ENCODE data around the gene GAL3ST2. TPM values are rescaled to one million over a fixed set of nuclear protein-coding genes. Genes with fewer than 3 reads are reported as not detected.
"Not testable (repeated sequence)": the region's sequence is repeated elsewhere in the genome, so short reads cannot be mapped to it uniquely, and the experiment has no call there.

The GAL3ST2 gene
- total RNA-seq, 2 experiments from 2014 or later, result 0.20 TPM; not detected in 1

GRCh38 chr2:241752253-241752652, 24.4 kb upstream of the GAL3ST2 start:
- H3K4me3 Mint-ChIP-seq, result no peak overlapping the region
- ATAC-seq (no peak), DNase-seq (no peak)
- H3K36me3 Mint-ChIP-seq, result peaks cover 11% of the 10 kb centered on the region
- no peak overlapping the region for H3K27ac Mint-ChIP-seq
- H3K27me3 Mint-ChIP-seq, result no peaks in the 10 kb centered on the region
- H3K4me1 Mint-ChIP-seq, result peaks cover under 1% of the 10 kb centered on the region
- no peaks in the 10 kb centered on the region for H3K9me3 Mint-ChIP-seq (ENCODE audit: low read depth)
- CTCF ChIA-PET, result no interaction called here

- DNase-seq (no peak), ATAC-seq (no peak)
- peaks cover 12% of the 10 kb centered on the region for H3K36me3 Mint-ChIP-seq
- H3K27me3 Mint-ChIP-seq, result no peaks in the 10 kb centered on the region
- H3K4me3 Mint-ChIP-seq, result no peak overlapping the region
- H3K27ac Mint-ChIP-seq, result no peak overlapping the region
- H3K4me1 Mint-ChIP-seq, result no peaks in the 10 kb centered on the region
- no peaks in the 10 kb centered on the region for H3K9me3 Mint-ChIP-seq (ENCODE audit: low read depth)
- CTCF ChIA-PET, result no interaction called here
These were observed 23.8 kb upstream of the GAL3ST2 start for GRCh38 chr2:241752689-241753276.

GRCh38 chr2:241753493-241753892, 23.1 kb upstream of the GAL3ST2 start:
- H3K27ac Mint-ChIP-seq, result no peak overlapping the region
- no peak for DNase-seq
- no peak for ATAC-seq
- H3K4me1 Mint-ChIP-seq, result no peaks in the 10 kb centered on the region
- H3K36me3 Mint-ChIP-seq, result peaks cover 12% of the 10 kb centered on the region
- no peaks in the 10 kb centered on the region for H3K27me3 Mint-ChIP-seq
- no peak overlapping the region for H3K4me3 Mint-ChIP-seq
- no peaks in the 10 kb centered on the region for H3K9me3 Mint-ChIP-seq (ENCODE audit: low read depth)
- CTCF ChIA-PET, result no interaction called here

DNA sequence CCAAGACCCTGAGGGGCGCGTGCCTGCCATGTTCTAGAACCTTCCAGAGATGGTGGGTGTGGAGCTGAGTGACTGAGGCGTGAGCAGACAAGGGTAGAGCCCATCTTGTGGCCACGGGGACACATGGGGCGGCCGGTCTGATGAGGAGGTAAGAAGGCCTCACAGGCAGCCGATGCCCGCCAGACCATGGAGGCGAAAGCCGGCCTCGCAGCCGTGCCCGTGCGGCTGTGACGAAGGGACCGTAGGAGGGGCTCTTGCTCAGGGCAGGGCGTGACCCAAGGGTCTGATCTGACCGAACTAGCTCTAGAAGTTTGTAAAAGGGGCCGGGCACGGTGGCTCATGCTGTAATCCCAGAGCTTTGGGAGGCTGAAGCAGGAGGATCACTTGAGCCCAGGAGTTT, 22.6 kb upstream of the GAL3ST2 start:
- CTCF ChIA-PET, result no interaction called here
- ATAC-seq, result no peak
- no peaks in the 10 kb centered on the region for H3K27me3 Mint-ChIP-seq
- peaks cover 12% of the 10 kb centered on the region for H3K36me3 Mint-ChIP-seq
- no peaks in the 10 kb centered on the region for H3K4me1 Mint-ChIP-seq
- no peak overlapping the region for H3K27ac Mint-ChIP-seq
- H3K4me3 Mint-ChIP-seq, result no peak overlapping the region
- no peak for DNase-seq
- no peaks in the 10 kb centered on the region for H3K9me3 Mint-ChIP-seq (ENCODE audit: low read depth)

GRCh38 chr2:241755166-241755565, 21.5 kb upstream of the GAL3ST2 start:
- Mint-ChIP-seq H3K36me3 (peaks cover 16% of the 10 kb centered on the region), H3K27ac (no peak overlapping the region), H3K9me3 (ENCODE audit: low read depth) (no peaks in the 10 kb centered on the region), H3K4me1 (no peaks in the 10 kb centered on the region), H3K4me3 (no peak overlapping the region), H3K27me3 (no peaks in the 10 kb centered on the region)
- DNase-seq, result no peak
- CTCF ChIA-PET, result no interaction called here
- ATAC-seq, result no peak

- CTCF ChIA-PET, result no interaction called here
- Mint-ChIP-seq H3K4me1 (peaks cover 1% of the 10 kb centered on the region), H3K27me3 (no peaks in the 10 kb centered on the region), H3K4me3 (no peak overlapping the region), H3K27ac (no peak overlapping the region), H3K9me3 (ENCODE audit: low read depth) (peaks cover 2% of the 10 kb centered on the region), H3K36me3 (peaks cover 19% of the 10 kb centered on the region)
- ATAC-seq (no peak), DNase-seq (no peak)
These were observed 20.8 kb upstream of the GAL3ST2 start for GRCh38 chr2:241755777-241756176.

- Mint-ChIP-seq H3K4me1 (peaks cover 30% of the 10 kb centered on the region), H3K27ac (no peak overlapping the region), H3K9me3 (ENCODE audit: low read depth) (peaks cover 3% of the 10 kb centered on the region), H3K36me3 (peaks cover 23% of the 10 kb centered on the region), H3K27me3 (peaks cover 3% of the 10 kb centered on the region), H3K4me3 (no peak overlapping the region)
- CTCF ChIA-PET, result interaction anchor here (0.9 kb wide), 1 partner anchor 46 kb away, joined by 3 read pairs; no protein-coding TSS in a partner anchor
- ATAC-seq (no peak), DNase-seq (no peak)
These were observed 17.4 kb upstream of the GAL3ST2 start for GRCh38 chr2:241759067-241759807.

DNA sequence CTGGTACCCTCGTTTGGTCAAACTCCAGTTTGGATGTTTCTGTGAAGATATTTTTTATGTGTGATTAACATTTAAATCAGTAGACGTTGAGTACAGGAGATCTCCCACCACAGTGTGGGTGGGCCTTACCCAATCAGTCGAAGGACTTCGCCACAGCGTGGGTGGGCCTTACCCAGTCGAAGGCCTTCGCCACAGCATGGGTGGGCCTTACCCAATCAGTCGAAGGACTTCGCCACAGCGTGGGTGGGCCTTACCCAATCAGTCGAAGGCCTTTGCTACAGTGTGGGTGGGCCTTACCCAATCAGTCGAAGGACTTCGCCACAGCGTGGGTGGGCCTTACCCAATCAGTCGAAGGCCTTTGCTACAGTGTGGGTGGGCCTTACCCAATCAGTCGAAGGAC, 16.7 kb upstream of the GAL3ST2 start:
- H3K4me3 Mint-ChIP-seq; ATAC-seq; DNase-seq; H3K27ac Mint-ChIP-seq; H3K9me3 Mint-ChIP-seq (ENCODE audit: low read depth); CTCF ChIA-PET; H3K27me3 Mint-ChIP-seq: not testable (repeated sequence)
- Mint-ChIP-seq H3K36me3 (peaks cover 23% of the 10 kb centered on the region), H3K4me1 (peaks cover 35% of the 10 kb centered on the region)

- DNase-seq (no peak), ATAC-seq (no peak)
- Mint-ChIP-seq H3K27ac (peak overlapping the region; percentile 40), H3K9me3 (ENCODE audit: low read depth) (peaks cover 3% of the 10 kb centered on the region), H3K4me1 (peaks cover 35% of the 10 kb centered on the region), H3K36me3 (peaks cover 23% of the 10 kb centered on the region), H3K4me3 (no peak overlapping the region), H3K27me3 (peaks cover 3% of the 10 kb centered on the region)
- CTCF ChIA-PET, result interaction anchor here (1.8 kb wide), 1 partner anchor 118 kb away, joined by 4 read pairs; no protein-coding TSS in a partner anchor
These were observed 16.3 kb upstream of the GAL3ST2 start for GRCh38 chr2:241760301-241760771.

DNA sequence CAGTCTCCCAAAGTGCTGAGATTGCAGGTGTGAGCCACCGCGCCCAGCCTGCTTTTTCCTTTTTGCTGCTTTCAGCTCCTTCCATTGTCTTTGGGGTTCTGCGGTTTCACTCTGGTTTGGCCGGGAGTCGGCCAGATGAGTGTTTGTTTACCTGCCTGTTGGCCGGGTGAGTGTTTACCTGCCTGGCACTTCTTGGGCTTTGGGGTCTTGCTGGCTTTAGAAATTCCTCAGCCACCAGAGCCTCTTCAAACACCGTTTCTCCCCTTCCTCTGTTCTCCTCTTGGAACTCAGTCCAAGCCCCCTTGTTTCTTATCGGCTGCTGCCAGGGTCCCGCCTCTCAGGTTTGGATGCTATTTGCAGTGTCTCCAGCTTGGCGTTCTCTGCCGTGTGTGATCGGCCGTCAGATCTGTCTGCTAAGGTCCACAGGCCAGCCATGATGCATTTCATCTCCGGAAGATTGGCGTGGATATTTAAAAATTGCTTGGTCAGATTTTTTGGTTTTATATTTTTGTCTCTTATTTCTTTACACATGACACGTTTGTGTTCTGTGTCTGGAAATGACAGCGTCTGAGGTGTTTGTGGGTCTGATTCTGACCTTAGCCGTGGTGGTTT, 14.2 kb upstream of the GAL3ST2 start:
- H3K27ac Mint-ChIP-seq, result peak overlapping the region; percentile 84
- H3K27me3 Mint-ChIP-seq, result peaks cover 3% of the 10 kb centered on the region
- CTCF ChIA-PET, result interaction anchor here (0.9 to 2.7 kb wide), 11 partner anchors 10 to 116 kb away, joined by 3 to 14 read pairs (median 4); partner anchors contain the start of genes D2HGDH and ING5
- peaks cover 35% of the 10 kb centered on the region for H3K4me1 Mint-ChIP-seq
- ATAC-seq (peak; percentile 34), DNase-seq (peak; percentile 88)
- peak overlapping the region; percentile 62 for H3K4me3 Mint-ChIP-seq
- H3K9me3 Mint-ChIP-seq (ENCODE audit: low read depth), result peaks cover 3% of the 10 kb centered on the region
- H3K36me3 Mint-ChIP-seq, result peaks cover 18% of the 10 kb centered on the region

- ATAC-seq, result peak; percentile 83
- CTCF ChIA-PET, result interaction anchor here (0.6 to 2.7 kb wide), 13 partner anchors 10 to 116 kb away, joined by 3 to 14 read pairs (median 4); partner anchors contain the start of genes D2HGDH and ING5
- peaks cover 35% of the 10 kb centered on the region for H3K4me1 Mint-ChIP-seq
These were observed 13.7 kb upstream of the GAL3ST2 start for GRCh38 chr2:241762933-241763369.

GRCh38 chr2:241763551-241764274, 12.9 kb upstream of the GAL3ST2 start:
- peak; percentile 37 for ATAC-seq

More at GRCh38 chr2:241762933-241763369, 13.7 kb upstream of the GAL3ST2 start:
- H3K9me3 Mint-ChIP-seq (ENCODE audit: low read depth), result peaks cover 3% of the 10 kb centered on the region
- peak; percentile 95 for DNase-seq
- peak overlapping the region; percentile 62 for H3K4me3 Mint-ChIP-seq
- peaks cover 3% of the 10 kb centered on the region for H3K27me3 Mint-ChIP-seq
- H3K36me3 Mint-ChIP-seq, result peaks cover 18% of the 10 kb centered on the region
- H3K27ac Mint-ChIP-seq, result peak overlapping the region; percentile 84

More at GRCh38 chr2:241763551-241764274, 12.9 kb upstream of the GAL3ST2 start:
- Mint-ChIP-seq H3K27me3 (peaks cover 3% of the 10 kb centered on the region), H3K9me3 (ENCODE audit: low read depth) (peaks cover 3% of the 10 kb centered on the region), H3K4me3 (peak overlapping the region; percentile 62), H3K4me1 (peaks cover 35% of the 10 kb centered on the region), H3K36me3 (peaks cover 18% of the 10 kb centered on the region), H3K27ac (peak overlapping the region; percentile 84)
- CTCF ChIA-PET, result interaction anchor here (0.6 to 2.7 kb wide), 13 partner anchors 9 to 115 kb away, joined by 3 to 14 read pairs (median 5); partner anchors contain the start of genes D2HGDH and ING5
- DNase-seq, result peak; percentile 62

All from activated CD8-positive, alpha-beta memory T cell treated with anti-CD3 and anti-CD28 coated beads, Interleukin-2, amount 10 ng/mL, durations not matched to agents 7 days and 5 days (primary cell).